Ovary (tissue), 3 donors: ENCODE data around the gene JADE3.

ENCODE experiments used
- CTCF ChIP-seq, 3 donors: fragments of 450-650 bp in 2 of 3; fragments of 200-600 bp in 1 of 3; IDR thresholded peaks; one replicate each; pipeline versions ENCODE4 v1.5.1 to v1.8.0; 2016 to 2022; ENCODE audit warnings: antibody characterized with exemption in 3 of 3, mild to moderate bottlenecking in 1 of 3
- EP300 ChIP-seq: sonication (generic); formaldehyde crosslinking; IDR thresholded peaks from one replicate; pipeline ENCODE4 v1.6.1; 2017; ENCODE audit warnings: antibody characterized with exemption
- POLR2A ChIP-seq: fragments of 450-650 bp; IDR thresholded peaks from one replicate; pipeline ENCODE4 v1.6.1; 2017; ENCODE audit warnings: antibody characterized with exemption, mild to moderate bottlenecking, moderate library complexity
- donor health status: DM: no; HTN: no; CAD: no.

GRCh38 chrX:46989548-46989947 lies 77.3 kb downstream of the JADE3 start:
- TF ChIP-seq CTCF (IDR thresholded peaks at IDR 0.05) (no peak), POLR2A (no peak), EP300 (no peak)
